Inflammatory macrophage treated with lipopolysaccharide for 4 hours (primary cell): ENCODE data around the gene SLAIN2.
"Not testable (repeated sequence)": the region's sequence is repeated elsewhere in the genome, so short reads cannot be mapped to it uniquely, and the experiment has no call there.

ENCODE experiments used
- DNase-seq: peaks from one replicate; pipeline ENCODE4 v3.0.0-alpha.2; 2020

SLAIN2 gene

DNA sequence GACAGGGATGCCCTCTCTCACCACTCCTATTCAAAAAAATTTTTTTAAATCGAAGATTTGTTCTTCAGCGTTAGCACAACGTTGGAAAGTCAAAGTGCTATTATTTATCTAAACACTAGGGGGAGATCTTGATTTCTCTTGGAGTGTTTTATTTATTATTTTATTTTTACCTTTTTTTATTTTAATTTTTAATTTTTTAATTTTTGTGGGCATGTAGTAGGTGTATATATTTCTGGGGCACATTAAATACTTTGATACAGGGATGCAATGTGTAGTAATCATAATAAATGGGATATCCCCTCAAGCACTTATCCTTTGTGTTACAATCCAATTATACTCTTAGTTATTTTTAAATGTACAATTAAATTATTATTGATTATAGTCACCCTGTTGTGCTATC, 104.4 kb downstream of the SLAIN2 start:
- DNase-seq, result peak; percentile 16

DNA sequence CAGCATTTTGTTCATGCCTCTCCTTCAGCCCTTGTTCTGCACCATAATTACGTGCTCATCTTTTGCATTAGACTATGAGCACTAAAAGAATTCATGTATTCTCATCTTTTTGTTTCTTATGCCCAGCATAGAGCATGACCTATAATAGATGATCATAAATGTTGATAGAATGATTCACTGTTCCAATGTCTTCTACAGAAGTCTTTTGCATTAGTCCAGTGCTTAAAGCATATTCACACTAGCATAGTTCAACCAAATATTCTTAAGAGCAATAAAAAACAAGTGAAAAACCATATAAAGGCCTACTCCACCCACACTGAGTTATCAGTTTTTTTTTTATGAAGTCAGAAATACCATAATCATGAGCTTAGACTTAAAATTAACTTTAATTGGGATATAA, 105.3 kb downstream of the SLAIN2 start:
- DNase-seq, result no peak

DNA sequence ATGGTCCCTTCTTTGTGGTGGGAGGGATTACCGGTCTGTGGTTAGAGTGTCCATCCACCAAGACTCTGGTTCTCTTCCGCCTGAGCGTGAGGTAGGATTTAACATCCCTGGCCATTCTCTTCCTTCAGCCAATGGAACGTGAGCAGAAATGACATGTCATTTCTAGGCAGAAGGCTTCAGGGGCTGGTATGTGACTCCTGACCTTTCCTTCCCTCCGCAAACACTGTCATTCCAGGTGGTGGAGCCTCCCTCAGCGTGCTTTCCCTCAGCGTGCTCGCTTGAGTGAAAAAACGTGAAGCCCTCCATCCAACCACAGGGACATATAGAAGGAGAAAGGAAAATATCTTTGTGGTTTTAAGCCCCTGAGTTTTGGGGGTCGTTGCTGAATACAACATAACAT, 107.8 kb downstream of the SLAIN2 start:
- DNase-seq, result no peak

DNA sequence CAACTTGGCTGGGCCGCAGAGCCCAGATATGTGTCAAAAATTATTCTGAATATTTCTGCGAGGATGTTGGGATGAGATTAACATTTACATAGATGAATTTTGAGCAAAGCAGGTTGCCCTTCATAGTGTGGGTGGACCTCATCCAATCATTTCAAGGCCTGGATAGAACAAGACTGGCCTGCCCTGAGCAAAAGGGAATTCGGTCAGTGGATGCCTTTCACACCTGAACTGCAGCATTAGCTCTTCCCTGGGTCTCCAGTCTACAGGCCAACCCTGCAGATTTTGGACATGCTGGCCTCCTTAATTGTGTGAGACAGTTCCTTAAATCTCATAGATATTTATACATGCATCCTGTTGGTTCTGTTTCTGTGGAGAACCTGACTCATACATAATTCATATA, 109.4 kb downstream of the SLAIN2 start:
- DNase-seq, result no peak

DNA sequence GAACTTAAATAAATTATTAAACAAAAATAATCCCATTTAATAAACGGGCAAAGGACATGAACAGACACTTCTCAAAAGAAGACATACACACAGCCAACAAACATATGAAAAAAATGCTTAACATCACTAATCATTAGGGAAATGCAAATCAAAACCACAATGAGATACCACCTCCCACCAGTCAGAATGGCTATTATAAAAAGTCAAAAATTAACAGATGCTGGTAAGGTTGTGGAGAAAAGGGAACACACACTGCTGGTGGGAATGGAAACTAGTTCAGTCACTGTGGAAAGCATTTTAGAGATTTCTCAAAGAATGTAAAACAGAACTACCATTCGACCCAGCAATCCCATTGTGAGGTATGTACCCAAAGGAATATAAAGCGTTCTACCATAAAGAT, 110.3 kb downstream of the SLAIN2 start:
- not testable (repeated sequence) for DNase-seq

- DNase-seq, result no peak
Observed at GRCh38 chr4:48454591-48454990, 113.3 kb downstream of the SLAIN2 start.

DNA sequence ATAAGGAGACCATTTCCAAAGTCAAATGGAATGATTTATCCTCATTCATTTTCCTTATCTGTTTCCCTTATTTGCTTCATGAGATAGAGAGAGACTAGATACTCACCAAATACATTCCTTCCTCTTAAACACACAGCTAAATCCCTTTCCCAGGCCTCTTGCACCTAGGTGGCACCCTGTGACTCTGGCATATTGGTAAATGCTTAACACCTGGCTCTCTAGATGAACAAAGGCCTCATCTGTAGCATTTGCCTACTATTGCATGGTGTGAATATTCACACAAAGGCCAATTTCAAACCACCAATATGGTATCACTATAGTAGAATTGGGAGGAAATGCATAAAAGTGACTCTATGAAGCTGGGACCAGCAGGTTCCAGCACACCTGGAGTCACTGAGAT, 119.7 kb downstream of the SLAIN2 start:
- DNase-seq, result no peak

DNA sequence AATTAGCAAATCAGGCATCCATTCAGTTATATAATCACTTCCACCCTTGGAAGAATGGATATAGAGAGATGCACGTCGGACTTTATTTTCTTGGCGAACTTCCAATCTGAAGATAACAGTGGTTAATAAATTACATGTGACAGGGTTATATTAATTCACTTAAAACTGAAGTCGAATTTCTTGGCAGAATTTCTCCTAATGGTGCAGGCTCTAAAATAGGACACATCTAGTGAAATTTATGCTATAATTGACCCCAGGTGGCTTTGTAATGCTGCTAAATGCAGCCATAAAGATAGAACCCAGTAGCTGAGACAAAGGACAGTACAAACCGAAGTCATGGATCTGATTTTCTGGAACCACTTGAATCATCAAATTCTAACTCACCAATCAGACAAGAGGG, 121.0 kb downstream of the SLAIN2 start:
- no peak for DNase-seq

- DNase-seq, result no peak
Observed at GRCh38 chr4:48467442-48467841, 126.1 kb downstream of the SLAIN2 start.

GRCh38 chr4:48467891-48468290, 126.6 kb downstream of the SLAIN2 start:
- DNase-seq, result no peak

- no peak for DNase-seq
Observed at GRCh38 chr4:48470137-48470536, 128.8 kb downstream of the SLAIN2 start.

DNA sequence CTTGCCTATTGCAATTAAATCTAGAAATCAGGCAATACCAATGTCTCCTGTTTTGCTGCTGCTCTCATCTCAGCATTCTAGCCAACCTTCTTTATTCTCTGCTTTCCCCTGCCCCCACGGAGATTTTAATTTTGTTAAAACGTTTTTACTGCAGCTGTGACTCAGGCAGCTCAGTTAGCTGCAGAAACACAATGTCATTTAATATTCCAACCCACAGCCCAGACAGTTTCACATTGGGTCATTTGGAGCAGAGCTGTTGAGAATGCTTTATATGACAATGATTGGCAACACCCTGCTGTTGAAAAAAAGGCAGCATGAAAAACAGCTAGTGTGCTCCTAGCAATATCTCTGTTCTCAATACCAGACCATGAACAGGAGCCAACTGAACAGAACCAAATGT, 129.2 kb downstream of the SLAIN2 start:
- DNase-seq, result no peak

- no peak for DNase-seq
Observed at GRCh38 chr4:48472794-48473193, 131.5 kb downstream of the SLAIN2 start.

GRCh38 chr4:48475770-48476169, 134.4 kb downstream of the SLAIN2 start:
- DNase-seq, result no peak
